NCI-H2029 treated with DMSO at 0.1 percent for 48 hours (cell line): ENCODE results near the gene RFFL.
A peak's percentile ranks its signal among the peaks of the same experiment; 100 is the strongest.
"Not testable (repeated sequence)": the region's sequence is repeated elsewhere in the genome, so short reads cannot be mapped to it uniquely, and the experiment has no call there.

Experiments used
- DNase-seq: peaks from one replicate; lab custom pipeline; 2025; lab: John Stamatoyannopoulos, UW

Gene RFFL

GRCh38 chr17:35063514-35064223 lies at the start of gene RFFL:
TSS of gene RFFL (minus strand) at chr17:35063707. CDS start at chr17:35026553, 37,154 bp downstream.
- peak; percentile 39 for DNase-seq

DNA sequence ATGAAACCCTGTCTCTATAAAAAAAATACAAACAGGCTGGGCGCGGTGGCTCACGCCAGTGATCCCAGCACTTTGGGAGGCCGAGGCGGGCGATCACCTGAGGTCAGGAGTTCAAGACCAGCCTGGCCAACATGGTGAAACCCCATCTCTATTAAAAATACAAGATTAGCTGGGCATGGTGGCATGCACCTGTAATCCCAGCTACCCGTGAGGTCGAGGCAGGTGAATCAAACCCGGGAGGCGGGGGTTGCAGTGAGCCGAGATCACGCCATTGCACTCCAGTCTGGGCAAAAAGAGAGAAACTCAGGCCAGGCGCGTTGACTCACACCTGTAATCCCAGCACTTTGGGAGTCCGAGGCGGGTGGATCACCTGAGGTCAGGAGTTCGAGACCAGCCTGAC lies 47.3 kb upstream of the RFFL start:
- DNase-seq: not testable (repeated sequence)

- no peak for DNase-seq
These were observed 41.4 kb upstream of the RFFL start for GRCh38 chr17:35104844-35105450.

- no peak for DNase-seq
These were observed 39.8 kb upstream of the RFFL start for GRCh38 chr17:35103271-35103670.

- DNase-seq: no peak
These were observed 38.2 kb upstream of the RFFL start for GRCh38 chr17:35101725-35102124.

DNA sequence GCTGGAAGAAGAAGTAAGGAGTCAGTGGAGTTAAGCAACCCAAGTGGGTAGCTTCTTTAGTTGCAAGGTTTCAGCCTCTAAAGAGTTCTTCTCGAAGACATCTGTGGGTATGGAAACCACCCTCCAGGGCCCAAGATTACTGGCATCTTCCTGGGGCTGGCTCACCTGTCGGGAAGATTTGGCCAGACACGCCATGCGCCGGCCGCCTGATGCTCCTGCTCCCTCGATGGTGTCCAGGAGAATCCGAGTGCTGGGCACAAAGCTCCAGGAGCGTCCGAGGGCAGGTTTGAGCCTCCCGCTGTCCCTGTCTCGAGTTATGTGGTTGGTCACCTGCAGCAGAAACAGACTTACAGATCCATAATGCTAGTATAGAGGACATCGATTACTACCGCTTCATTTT lies 37.5 kb upstream of the RFFL start:
- no peak for DNase-seq

- DNase-seq: no peak
These were observed 36.4 kb upstream of the RFFL start for GRCh38 chr17:35099908-35100307.

DNA sequence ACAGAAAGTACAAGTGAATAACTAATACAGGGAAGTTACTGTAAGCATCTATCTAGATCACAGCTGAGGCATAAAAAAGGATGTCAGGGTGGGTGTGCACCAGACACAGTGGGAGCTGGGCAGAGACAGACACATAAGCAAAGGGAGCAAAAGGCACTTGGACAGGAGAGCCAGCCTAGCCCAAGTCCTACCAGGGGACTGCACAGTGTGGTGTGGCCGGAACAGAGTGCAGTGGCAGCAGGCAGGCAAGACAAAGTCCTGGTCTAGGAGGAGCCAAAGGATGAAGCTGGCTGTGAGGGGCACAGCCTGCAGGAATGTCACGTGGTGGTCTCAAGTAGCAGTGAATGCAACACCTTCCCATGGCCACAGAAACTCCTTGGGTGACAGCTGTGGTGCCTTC lies 34.3 kb upstream of the RFFL start:
- no peak for DNase-seq

DNA sequence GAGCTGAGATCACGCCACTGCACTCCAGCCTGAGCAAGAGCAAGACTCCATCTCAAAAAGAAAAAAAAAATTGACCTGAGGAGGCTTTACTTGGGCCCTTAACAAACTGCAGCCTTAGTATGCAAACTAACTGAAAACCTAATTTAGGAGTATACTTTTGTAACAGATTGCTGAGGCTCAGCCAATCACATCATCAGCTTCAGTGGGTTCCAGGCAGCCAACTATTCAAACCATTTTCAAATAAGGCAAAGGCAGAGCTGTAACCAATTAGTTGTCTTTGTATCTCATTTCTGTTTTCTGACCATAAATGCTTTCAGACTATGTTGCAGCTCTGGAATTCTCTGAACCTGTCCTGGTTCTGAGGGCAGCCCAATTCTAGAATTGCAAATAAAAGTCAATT lies 32.2 kb upstream of the RFFL start:
- no peak for DNase-seq

- no peak for DNase-seq
These were observed 31.4 kb upstream of the RFFL start for GRCh38 chr17:35094902-35095301.

DNA sequence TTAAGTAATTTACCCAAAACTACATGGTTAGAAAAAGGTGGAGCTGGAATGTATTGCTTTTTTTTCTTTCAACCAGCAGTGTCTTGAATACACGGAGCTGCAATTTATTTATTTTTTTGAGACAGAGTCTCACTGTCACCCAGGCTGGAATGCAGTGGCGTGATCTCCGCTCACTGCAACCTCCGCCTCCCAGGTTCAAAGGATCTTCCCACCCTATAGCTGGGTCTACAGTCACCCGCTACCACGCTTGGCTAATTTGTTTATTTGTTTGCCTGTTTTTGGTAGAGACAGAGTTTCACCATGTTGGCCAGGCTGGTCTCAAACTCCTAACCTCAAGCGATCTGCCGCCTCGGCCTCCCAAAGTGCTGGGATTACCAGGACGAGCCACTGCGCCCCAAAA lies 27.2 kb upstream of the RFFL start:
- not testable (repeated sequence) for DNase-seq

DNA sequence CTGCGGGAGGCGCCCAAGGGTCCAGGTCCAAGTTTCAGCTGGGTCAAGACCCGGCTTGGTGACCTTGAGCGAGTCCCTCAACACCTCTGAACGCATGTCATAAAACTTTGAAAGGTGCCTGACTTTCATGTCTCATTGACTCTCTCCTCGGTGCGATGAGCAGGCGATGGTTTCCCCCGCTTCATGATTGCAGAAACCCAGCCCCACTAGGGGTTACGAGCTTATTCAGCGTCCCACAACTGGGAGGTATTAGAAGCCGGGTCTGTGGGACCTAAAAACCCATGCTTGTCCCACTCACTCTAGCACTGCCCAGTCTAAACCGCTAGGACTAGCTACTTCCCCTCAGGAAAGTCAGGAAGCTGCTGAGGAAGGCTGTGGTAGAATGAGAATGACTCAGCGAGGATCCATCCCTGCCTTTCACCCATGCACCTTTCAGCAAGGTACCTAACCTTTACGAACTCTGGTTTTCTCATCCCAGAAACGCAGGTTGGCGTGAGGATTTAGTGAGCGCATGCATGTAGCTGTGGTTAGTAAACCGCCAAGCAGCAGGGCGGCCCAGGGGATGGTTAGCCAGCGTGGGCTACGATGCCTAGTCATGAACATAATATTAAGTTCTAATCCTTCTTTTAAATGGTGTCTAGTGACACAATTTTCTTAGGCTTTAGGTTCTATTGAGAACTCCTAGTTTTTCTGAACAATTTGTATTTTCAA lies 26.2 kb upstream of the RFFL start:
- DNase-seq: no peak

DNA sequence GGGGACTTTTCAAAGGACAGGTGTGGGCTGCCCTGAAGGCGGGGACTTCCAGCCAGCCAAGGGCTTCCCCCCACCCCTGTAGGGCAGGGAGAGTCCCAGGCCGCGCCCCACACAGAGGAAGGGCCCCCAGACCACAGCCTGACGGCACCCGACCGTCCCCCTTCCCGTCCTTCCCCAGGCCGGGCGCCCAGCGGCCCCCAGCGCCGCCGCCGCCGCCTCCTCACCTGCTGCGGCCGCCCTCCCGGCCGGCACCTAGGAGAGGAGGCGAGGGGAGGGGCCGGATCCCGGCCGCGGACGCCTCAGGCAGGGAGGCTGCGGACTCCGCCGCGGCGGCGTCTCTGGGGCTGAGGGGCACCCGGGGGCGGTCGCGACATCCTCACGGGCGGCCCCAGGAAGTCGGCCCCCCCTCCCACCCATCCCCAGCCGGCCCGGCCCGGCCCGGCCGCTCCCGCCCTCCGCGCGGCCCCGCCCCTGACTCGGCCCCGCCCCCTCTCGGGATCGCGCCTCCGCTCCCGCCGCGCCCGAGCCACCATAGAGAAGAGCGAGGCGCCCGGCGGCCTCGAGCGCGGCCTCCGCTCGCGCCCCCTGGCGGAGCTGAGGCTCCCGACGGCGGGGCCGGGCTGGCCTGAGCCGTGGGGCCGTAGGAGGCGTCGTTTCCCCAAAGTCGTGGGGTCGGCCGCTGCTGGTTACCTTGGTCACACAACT lies 25.5 kb upstream of the RFFL start:
- DNase-seq: peak; percentile 42

DNA sequence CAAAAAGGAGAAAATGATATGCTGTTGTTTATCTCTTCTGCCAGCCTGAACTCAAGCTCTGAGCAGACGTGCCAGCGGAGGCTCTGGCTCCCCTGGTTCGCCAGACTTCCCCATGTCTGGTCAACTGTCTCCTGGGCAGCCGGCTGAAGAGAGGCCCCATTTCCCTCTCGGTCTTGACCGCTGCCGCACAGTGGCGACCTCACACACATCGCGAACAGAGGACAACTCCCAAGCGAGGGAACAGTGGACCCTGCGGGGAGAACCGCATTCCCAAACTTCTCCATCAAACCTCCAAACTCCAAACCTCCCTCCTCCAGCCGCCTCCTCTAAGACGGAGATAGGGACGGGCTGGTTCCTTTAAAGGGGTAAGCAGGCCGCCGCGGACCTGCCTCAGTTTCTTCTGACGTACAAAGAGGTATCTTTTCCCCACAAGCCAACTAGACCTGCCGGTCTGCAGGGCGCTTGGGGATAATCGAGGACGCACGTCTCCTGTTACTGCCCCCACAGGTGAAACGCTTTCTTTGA lies 24.9 kb upstream of the RFFL start:
- DNase-seq: peak; percentile 1

GRCh38 chr17:35087731-35088355 lies 24.3 kb upstream of the RFFL start:
- DNase-seq: no peak

- no peak for DNase-seq
These were observed 23.5 kb upstream of the RFFL start for GRCh38 chr17:35086931-35087573.

DNA sequence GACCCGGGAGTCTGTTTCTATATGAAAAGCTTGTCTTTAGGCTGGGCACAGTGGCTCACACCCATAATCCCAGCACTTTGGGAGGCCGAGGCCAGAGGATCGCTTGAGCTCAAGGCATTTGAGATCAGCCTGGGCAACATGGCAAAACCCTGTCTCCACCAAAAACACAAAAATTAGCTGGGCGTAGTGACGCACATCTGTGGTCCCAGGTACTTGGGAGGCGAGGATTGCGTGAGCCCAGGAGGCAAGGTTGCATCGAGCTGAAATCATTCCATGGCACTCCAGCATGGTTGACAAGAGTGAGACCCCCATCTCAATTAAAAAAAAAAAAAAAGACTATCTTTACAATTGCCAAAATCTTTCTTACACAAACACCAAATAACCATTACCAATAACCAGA lies 22.7 kb upstream of the RFFL start:
- no peak for DNase-seq

GRCh38 chr17:35084987-35085386 lies 21.5 kb upstream of the RFFL start:
- DNase-seq: no peak

GRCh38 chr17:35083071-35083470 lies 19.6 kb upstream of the RFFL start:
- no peak for DNase-seq

- peak; percentile 29 for DNase-seq
These were observed 18.7 kb upstream of the RFFL start for GRCh38 chr17:35082073-35082657.

DNA sequence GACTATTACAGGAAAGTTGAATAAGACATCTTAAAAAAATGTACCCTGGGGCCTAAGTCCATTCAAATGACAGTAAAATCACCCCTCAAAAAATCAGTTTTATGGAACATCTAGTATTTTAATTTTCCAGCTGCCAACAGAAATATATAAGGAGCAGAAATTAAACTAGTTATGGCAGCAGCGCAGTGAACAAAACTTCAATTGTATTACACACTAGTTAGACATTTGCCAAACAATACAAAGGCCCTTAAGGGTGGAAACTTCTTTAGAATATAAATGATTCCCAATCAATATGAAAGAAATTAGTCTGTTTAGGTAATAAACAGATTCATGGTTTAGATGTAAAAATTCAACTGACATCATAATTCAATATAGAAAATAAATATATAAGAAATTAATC lies 18.1 kb upstream of the RFFL start:
- DNase-seq: no peak
